GM12892 (cell line): ENCODE data around the gene MRPS6.

Source experiments
- POLR2A ChIP-seq: IDR thresholded peaks from 2 replicates; pipeline ENCODE4 v1.6.1; 2011; ENCODE audit warnings: low read depth, low read length, control low read depth
- POLR2AphosphoS5 ChIP-seq: IDR thresholded peaks from 2 replicates; pipeline ENCODE4 v1.6.1; 2011; ENCODE audit warnings: low read depth, low read length, control low read depth
- TAF1 ChIP-seq: IDR thresholded peaks from 2 replicates; pipeline ENCODE4 v1.6.1; 2011; ENCODE audit warnings: low read depth, mild to moderate bottlenecking, control low read depth, low read length, borderline replicate concordance

- TF ChIP-seq POLR2A (no peak), POLR2AphosphoS5 (no peak), TAF1 (no peak)
These were observed 15.4 kb downstream of the MRPS6 start for GRCh38 chr21:34088752-34089151.
